ENCODE data around the gene AMT.

DNA sequence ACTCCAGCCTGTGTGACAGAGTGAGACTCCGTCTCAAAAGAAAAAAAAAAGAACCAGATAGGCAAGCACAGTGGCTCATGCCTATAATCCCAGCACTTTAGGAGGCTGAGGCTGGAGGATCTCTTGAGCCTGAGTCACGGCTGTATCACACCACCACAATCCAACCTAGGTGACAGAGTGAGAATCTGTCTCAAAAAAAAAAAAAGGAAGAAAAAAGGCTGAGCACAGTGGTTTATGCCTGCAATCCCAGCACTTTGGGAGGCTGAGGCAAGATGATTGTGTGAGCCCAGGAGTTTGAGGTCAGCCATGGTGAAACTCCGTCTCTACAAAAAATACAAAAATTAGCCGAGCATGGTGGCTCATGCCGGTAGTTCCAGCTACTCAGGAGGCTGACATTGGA, 12.5 kb upstream of the AMT start:
- TF ChIP-seq, protein P1, sequence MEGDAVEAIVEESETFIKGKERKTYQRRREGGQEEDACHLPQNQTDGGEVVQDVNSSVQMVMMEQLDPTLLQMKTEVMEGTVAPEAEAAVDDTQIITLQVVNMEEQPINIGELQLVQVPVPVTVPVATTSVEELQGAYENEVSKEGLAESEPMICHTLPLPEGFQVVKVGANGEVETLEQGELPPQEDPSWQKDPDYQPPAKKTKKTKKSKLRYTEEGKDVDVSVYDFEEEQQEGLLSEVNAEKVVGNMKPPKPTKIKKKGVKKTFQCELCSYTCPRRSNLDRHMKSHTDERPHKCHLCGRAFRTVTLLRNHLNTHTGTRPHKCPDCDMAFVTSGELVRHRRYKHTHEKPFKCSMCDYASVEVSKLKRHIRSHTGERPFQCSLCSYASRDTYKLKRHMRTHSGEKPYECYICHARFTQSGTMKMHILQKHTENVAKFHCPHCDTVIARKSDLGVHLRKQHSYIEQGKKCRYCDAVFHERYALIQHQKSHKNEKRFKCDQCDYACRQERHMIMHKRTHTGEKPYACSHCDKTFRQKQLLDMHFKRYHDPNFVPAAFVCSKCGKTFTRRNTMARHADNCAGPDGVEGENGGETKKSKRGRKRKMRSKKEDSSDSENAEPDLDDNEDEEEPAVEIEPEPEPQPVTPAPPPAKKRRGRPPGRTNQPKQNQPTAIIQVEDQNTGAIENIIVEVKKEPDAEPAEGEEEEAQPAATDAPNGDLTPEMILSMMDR (IDR thresholded peaks at IDR 0.05; ENCODE audit: poor library complexity) = no peak
- TF ChIP-seq EZH2 (IDR thresholded peaks at IDR 0.05; ENCODE audit: borderline replicate concordance) (no peak), EZH2phosphoT487 (IDR thresholded peaks at IDR 0.05; ENCODE audit: low read depth, severe bottlenecking, unreplicated experiment) (no peak)

Measured in hepatocyte (in vitro differentiated cells).